Right ventricle myocardium inferior (tissue), 1 donor: ENCODE measurements around the gene L1CAM. TPM values are rescaled to one million over a fixed set of nuclear protein-coding genes. Genes with fewer than 3 reads are reported as not detected.

Source experiments
- ATAC-seq: fragments of 200-7000 bp; cut with Tn5 transposase; one replicate; pipeline ENCODE4 v1.9.1; 2020; ENCODE audit warnings: mild to moderate bottlenecking, moderate library complexity
- DNase-seq: peaks from one replicate; pipeline ENCODE4 v3.0.0; 2021; ENCODE audit errors: missing footprints
- intact Hi-C: fragments of 100-400 bp; cut with DNase I; formaldehyde crosslinking; loops from one replicate; pipeline ENCODE4 v1.11.0; 2022
- long read RNA-seq: library from polyadenylated mRNA; unstranded; transcript quantifications from one replicate; pipeline ENCODE4 v2.0.0, GENCODE V29; 2021
- total RNA-seq: library from RNA; stranded (reverse); fragmentation: NEBNext Ultra II Directional; extraction: Animal tissue kit (Norgen Biotek cat#: 25700); gene quantifications from one replicate; pipeline ENCODE4 v1.2.1, GENCODE V29; 2021
- donor health status: DM: no; HTN: yes; CAD: no; lungs with severe emphysema.

Gene L1CAM, protein sequence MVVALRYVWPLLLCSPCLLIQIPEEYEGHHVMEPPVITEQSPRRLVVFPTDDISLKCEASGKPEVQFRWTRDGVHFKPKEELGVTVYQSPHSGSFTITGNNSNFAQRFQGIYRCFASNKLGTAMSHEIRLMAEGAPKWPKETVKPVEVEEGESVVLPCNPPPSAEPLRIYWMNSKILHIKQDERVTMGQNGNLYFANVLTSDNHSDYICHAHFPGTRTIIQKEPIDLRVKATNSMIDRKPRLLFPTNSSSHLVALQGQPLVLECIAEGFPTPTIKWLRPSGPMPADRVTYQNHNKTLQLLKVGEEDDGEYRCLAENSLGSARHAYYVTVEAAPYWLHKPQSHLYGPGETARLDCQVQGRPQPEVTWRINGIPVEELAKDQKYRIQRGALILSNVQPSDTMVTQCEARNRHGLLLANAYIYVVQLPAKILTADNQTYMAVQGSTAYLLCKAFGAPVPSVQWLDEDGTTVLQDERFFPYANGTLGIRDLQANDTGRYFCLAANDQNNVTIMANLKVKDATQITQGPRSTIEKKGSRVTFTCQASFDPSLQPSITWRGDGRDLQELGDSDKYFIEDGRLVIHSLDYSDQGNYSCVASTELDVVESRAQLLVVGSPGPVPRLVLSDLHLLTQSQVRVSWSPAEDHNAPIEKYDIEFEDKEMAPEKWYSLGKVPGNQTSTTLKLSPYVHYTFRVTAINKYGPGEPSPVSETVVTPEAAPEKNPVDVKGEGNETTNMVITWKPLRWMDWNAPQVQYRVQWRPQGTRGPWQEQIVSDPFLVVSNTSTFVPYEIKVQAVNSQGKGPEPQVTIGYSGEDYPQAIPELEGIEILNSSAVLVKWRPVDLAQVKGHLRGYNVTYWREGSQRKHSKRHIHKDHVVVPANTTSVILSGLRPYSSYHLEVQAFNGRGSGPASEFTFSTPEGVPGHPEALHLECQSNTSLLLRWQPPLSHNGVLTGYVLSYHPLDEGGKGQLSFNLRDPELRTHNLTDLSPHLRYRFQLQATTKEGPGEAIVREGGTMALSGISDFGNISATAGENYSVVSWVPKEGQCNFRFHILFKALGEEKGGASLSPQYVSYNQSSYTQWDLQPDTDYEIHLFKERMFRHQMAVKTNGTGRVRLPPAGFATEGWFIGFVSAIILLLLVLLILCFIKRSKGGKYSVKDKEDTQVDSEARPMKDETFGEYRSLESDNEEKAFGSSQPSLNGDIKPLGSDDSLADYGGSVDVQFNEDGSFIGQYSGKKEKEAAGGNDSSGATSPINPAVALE
- total RNA-seq = 6.1 TPM
- long read RNA-seq, partial matches to known transcripts = 1 of 1 reads
- long read RNA-seq, other reads (novel, unspliced or antisense) = 0 of 1 reads

DNA sequence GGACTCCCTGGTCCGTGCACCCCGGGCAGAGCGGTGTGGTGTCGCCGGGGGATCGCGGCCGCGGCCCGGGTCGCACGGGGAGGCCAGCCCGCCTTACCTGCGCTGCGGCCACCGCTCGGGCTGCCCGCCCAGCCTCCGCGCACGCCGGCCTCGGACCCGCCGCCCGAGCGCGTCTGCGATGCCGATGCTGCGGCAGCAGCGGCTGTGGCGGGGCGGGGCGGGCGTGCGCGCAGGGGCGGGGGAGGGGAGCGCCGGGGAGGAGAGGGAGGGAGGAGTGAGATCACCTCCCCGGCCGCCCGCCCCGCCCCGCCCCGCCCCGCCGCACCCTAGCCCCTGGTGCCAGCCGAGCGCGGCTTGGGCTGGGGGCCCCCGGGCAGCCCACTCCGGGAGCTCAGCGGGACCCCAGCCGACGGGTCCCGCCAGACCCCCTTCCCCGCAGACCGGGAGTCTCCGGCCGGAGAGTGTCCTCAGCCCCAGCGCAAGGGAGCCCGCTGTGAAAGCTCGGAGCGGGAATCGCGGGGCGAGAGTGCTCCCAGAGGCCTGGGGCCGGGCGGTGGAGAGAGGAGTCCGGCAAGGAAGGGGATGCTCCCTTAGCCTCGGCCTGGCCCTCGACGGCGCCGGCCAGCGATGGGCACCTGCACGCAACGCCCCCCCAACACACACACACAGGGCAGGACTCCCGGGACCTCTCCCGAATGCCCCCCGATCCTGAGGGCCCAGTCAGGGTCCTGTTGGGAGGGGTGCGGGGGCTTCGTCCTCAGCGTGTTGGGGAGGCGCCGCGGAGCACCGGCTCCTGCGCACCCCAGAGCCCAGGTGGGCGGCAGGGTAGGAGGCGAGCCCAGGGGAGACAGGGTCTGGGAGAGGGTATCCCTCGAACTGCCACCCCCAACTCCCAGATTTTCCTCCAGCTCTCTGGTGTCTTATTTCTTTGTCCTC lies at the start of gene L1CAM:
TSS of gene L1CAM (minus strand) at position 206 of the 936 bp plus-strand sequence. CDS start 10,337 bp downstream, outside the sequence.
- no peak for ATAC-seq
- DNase-seq = no peak
- intact Hi-C loops = no loop called here

DNA sequence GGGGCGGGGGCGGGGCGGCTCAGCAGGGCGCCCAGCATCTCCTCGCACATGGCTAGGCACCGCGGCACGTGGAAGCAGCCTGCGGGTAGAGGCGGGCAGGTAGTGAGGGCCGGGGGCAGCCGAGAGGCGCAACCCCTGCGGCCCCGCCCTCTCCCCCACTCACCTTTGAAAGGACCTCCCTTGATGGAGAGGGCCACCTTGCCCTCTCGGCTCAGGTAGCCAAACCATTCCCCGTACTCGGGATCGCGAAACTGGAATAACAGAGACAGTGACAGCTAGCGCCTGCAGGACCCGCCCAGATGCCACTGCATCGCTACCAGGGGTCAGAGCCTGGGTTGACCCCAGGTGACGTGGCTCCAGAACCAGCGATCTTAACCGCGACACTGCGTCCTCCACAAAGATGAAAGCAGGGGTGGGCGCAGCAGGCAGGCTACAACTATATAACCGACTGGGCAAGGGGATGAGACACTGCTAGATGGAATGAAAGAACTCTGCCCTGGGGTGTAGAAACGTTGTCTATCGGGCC lies 49.4 kb upstream of the L1CAM start:
- DNase-seq (no peak), ATAC-seq (no peak)
- intact Hi-C loops = no loop called here

DNA sequence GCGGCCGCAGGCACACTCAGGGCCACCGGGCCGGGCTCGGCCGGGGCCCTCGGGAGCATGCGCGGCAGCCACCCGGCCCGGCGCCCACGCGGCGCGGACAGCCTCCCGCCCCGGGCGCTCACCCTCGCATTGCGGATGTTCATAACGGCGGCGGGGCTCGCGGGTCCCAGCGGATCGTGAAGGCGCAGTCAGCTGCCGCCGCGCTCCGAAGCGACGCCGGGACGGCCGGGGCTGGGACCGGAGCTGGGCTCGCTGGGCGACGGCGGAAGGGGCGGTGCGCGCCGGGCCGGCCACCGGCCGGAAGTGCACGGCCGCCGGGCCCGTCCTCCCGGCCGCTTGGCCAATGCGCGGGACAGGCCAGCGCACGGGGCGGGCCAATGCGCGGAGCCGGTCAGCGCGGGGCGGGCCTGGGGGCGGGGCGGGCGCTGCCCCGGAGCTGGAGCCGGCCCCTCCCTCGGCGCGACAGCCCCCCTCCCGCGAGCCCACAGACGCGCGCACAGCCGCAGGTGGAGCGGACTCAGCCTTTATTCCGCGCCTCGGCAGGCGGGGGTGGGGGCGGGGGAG lies 48.9 kb upstream of the L1CAM start, which contains the start of gene NAA10:
TSS of gene NAA10 (minus strand) at position 276 of the 564 bp plus-strand sequence. CDS start at position 143, 133 bp downstream.
- ATAC-seq (peak; percentile 99), DNase-seq (peak; percentile 81)
- intact Hi-C loops = no loop called here

DNA sequence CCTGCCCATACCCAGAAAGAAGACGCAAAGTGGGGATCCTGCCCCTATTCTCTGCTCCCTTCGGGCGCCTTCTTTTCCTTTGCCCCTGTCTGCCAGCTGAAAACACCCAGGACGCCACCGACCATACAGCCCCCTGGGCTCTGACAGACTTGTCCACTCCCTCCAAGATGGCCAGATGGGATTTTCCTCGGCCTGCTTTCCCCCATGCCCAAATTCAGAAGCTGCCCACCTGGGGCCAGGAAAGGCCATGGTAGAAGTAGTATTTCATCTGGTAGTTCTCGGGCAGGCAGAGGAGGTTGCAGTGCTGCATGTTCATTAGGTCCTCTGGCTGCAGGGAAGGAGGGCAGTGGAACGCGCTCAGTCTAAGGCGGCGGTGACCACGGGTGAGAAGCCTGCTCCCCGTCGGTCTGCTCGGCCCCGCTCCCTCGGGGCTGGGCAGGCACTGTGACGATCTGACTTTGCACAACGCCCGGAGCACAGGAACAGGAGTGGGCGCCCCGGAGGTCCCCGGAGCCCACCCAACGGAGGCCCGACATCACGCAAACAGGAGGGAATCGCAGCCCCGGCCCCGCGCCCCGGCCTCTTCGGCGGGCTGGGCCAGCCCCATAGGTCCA lies 48.3 kb upstream of the L1CAM start:
- ATAC-seq = no peak
- intact Hi-C loops = no loop called here

DNA sequence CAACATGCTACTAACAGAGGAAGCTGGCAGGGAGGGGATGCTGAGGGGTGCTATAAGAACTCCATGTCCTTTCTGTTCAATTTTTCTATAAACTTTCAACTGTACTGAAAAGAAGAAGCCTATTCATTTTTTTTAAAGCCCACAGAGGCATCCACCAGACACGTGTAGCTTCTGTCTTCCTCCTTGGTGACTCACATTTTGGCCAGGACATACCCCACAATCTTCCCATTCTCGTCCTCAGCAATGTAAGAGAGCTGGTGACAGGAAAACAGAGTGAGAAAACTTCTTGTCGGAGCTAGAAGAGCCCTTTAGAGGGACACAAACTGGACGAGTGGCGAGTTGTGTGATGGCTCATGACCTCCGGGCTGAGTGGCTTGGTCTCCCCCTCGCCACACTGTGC lies 47.8 kb upstream of the L1CAM start:
- DNase-seq (no peak), ATAC-seq (no peak)
- intact Hi-C loops = no loop called here

More for the DNA sequence above, 48.3 kb upstream of the L1CAM start:
- DNase-seq = no peak

DNA sequence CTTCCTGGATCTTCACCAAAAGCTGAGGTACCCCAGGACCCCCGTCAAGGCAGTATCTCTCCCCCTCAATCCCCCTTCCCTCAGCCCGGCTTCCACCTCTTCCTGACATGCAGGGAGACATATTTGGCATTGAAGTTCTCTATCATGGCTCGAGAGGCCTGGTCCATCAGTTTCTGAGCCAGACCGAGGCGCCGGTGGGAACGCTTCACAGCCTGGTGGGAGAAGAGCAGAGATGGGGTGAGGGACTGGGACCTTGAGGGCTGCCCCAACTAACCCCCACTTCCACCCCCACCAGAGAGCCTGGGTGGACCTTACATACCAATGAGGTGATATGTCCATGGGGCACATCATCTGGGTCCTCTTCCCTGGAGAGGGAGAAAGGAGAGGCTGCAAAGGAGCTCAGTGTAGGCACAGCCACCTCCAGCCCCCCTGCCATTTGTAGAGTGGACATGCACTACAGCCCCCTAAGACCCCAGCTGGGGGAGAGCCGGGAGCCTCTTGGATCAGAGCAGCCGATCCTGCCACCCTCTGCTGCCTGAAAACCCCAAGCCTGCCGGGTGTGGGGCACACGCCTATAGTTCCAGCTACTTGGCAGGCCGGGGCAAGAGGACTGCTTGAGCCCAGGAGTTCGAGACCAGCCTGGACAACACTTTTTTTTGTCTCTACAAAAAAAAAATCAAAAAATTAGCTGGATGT lies 46.4 kb upstream of the L1CAM start:
- DNase-seq = no peak
- no peak for ATAC-seq
- intact Hi-C loops = no loop called here

DNA sequence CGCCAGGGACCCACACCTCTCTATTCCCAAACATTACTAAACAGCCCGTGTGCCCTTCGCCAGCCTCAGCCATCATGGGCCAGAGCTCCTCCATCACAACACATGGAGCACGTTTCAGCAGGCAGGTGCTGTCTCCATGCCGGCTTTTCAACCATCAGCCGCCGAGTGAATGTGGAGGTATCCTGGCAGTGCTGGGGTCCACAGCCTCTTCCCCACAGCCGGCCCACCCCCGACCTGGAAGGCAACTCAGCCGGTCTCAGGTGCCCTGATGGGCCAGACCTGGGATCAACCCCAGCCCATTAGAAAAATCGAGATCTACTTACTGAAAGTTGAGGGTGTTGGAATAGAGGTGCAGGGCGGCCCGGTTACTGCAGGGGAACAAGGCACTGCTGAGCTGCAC lies 45.8 kb upstream of the L1CAM start:
- intact Hi-C loops = no loop called here
- DNase-seq (no peak), ATAC-seq (no peak)

DNA sequence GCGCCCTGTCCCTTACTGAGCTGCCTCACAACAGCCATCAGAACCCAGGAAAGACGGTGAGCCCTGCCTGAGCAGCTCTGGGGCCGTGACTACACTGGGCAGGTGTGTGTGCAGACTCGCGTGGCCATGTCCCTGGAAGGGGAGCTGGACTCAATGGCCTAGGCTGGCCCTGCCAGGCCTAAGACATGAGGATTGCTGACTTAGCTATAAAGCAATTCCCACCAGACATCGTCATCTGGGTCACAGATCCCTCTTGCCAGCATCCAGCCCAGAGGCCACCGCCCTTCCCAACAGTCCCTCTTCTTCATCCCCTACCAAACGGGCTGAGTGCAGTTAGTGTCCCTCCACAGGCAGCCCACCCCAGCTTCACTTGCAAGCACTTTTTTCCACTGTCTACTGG lies 45.2 kb upstream of the L1CAM start:
- intact Hi-C loops = no loop called here
- DNase-seq = no peak

DNA sequence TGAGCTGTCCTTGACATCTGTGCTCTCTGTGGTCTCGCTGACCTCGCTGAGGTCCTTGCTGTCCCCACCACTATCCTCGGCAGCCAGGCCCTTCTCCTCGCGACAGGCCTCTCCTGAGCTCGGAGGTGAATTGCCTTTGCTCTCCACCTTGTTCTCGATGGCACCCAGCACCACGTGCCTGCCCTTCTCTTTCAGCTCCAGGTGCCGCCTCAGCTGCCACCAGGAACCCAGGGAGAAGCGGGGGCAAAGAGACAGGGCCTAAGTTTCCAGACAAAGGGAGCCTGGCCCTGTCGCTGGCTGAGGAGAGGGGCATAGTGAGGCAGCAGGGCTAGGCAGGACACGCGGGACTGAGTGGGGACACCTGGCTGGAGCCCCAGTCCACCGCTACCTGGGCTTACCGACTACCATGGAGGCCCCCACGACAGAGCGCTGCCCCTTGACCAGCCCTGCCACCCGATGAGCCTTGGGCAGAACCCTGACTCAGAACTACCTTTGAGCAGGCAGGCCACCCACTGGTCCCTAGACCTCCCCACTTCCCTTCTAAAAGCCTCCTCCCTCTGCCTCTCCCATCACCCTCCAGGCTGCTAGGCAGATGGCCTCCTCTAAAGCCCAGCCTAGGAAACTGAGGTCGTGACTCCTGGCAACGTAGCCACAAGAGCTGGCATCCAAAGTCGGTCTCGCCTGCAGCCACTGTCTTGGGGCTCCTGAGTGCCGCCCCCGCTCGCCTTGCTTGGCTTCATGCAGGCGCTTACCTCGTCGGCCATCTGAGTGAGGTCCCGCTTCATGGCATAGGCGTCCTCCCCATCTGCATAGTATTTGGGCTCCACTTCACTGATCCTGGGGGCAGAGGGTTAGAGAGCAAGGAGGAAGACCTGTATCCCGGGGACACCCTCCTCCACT lies 44.3 kb upstream of the L1CAM start:
- DNase-seq (no peak), ATAC-seq (no peak)
- intact Hi-C loops = no loop called here

More for the DNA sequence above, 45.2 kb upstream of the L1CAM start:
- no peak for ATAC-seq

DNA sequence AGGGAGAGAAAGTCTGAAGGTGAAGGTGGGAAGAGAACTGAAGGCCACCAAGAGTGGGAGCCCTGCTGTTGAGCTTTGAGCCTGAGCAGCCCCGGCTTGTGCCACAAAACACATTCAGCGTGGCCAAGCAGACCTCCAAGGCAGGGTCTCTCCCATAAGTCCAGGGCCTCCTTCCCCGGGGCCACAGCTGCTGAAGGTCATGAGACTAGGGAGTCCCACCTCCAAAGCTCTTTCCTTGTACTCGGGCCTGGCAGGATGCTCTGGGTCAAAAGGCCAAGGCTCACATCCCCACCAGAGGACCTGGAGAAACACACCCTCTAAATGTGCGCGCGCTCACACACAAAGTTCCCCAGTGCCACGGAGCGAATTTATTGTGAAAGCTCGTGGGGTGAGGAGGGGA lies 43.6 kb upstream of the L1CAM start:
- ATAC-seq (no peak), DNase-seq (no peak)
- intact Hi-C loops = no loop called here

DNA sequence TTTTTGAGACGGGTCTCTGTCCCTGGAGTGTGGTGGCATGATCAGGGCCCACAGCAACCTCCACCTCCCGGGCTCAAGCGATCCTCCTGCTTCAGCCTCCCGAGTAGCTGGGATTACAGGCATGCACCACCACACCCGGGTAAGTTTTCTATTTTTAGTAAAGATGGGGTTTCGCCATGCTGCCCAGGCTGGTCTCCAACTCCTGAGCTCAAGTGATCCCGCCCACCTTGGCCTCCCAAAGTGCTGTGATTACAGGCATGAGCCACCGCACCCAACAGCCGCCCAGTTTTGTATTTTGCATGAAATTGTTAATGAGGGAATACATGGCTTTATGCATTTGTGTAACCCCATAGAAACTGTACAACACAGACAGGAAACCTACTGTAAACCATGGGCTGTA lies 42.9 kb upstream of the L1CAM start:
- DNase-seq = no peak
- ATAC-seq = no peak
- intact Hi-C loops = loop anchor here (1.0 kb wide), 1 partner anchor 135 kb away; the partner anchor contains the start of genes IDH3G and SSR4

DNA sequence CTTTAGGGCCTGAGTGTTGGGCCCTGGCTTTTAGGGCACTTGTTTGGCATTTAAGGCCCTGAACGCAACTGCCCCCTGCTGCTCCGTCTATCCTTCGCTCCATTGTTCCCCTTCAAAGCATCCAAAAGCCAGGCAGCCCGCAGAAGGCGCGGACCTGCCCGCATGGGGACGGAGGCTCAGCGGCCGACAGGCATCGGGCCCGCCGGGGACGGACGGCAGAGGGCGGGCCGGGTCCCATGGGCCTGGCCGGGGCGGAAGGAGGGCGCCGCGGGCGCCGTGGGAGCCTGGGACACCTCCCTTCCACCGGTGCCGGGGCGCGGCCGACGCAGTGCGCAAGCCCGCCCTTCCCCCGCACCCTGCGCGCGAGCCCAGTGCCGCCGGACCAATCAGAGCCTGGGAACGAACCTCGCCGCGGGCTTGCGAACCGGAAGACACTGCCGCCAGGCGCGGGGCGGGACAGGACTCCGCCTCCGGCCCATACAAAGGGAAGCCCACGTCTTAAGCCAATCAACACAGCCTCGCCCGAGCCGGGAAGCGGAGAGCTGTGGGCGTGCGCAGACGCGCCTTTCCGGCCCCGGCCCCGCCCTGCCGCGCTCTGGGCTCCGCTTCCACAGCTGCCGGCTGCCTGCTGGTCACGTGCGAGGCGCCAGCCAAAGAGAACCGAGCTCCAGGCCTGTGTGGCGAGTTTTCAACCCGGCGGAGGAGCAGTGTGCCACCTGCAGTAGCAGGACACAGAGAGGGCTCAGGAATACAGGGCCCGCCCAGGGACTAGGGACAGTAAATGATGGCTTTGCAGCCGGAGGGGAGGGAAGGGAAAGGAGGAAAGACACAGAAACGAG lies 42.2 kb upstream of the L1CAM start:
- ATAC-seq = peak; percentile 96
- intact Hi-C loops = loop anchor here (1.0 kb wide), 1 partner anchor 134 kb away; the partner anchor contains the start of genes IDH3G and SSR4
- DNase-seq = peak; percentile 97

DNA sequence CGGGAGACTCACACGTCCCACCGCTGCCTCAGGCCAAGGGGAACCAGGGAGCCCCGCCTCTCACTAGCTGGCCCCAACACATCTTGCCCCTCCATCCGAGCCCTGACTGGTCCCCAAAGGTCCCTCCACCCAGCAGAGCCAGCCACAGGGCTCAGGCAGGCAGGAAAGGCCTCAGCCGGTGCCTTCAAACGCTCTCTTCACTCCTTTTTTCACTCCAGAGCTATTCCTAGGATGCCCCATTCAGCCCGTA lies 41.6 kb upstream of the L1CAM start:
- DNase-seq (no peak), ATAC-seq (no peak)
- intact Hi-C loops = no loop called here

DNA sequence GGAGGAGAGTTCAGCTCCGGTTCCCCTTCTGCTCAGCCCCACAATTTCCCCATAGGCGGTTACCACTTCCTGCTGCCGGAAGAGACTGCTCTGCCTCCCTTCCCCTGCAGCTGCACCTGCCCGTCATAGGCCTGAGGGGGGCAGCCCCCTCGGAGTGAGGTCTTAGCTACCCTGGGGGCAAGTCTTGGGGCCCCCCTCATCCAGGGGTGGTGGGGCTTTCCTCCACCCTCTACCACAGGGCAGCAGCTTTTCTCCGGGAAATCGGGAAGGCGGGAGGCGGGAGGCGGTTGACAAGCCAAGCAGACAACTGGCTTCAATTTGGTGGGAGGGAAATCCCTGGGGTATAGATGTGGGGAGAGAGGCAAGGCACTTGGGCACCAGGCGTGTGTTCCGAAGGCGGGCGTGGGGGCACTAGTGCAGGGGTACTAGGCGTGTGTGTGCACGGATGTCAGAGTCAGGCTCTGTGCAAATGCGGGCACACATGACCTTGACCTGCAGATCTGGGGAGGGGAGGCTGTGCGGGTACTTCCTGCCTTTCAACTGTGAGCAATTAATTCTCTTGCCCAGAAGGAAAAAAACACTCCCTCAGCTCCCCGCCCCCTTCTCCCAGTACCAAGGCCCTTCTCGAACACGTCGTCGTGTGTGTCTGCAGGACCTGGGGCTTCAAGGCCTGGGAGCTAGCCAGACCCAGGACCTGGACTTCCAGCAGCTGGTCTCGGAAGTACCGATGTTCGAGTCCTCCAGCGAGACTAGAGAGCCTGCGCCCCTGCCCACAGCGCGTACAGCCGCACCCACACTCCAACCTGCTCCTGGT lies 41.1 kb upstream of the L1CAM start:
- intact Hi-C loops = no loop called here
- DNase-seq (peak; percentile 81), ATAC-seq (no peak)
